Measurements from ENCODE around the gene CSNK2A1.
A peak's percentile ranks its signal among the peaks of the same experiment; 100 is the strongest.

CSNK2A1 gene

GRCh38 chr20:444117-444516 is 99.5 kb downstream of the CSNK2A1 start:
- Histone ChIP-seq H3K27me3 (replicated peaks; ENCODE audit: control insufficient read depth, insufficient read depth, low read length) (no peaks in the 10 kb centered on the region), H3K4me1 (ENCODE audit: control insufficient read depth, insufficient read depth, low read length) (peaks cover 28% of the 10 kb centered on the region), H3K4me3 (ENCODE audit: low read length) (no peak overlapping the region), H3K9me3 (ENCODE audit: control insufficient read depth, low read length) (no peaks in the 10 kb centered on the region), H3K9ac (ENCODE audit: low read length) (peak overlapping the region; percentile 7), H3K36me3 (ENCODE audit: control insufficient read depth, insufficient read depth, low read length, severe bottlenecking) (peaks cover 61% of the 10 kb centered on the region)
- no peak for DNase-seq (ENCODE audit: low read depth)

GRCh38 chr20:443223-443775 is 100.3 kb downstream of the CSNK2A1 start:
- no peak overlapping the region for H3K4me3 ChIP-seq (ENCODE audit: low read length)
- H3K9me3 ChIP-seq (ENCODE audit: control insufficient read depth, low read length) = no peaks in the 10 kb centered on the region
- H3K36me3 ChIP-seq (ENCODE audit: control insufficient read depth, insufficient read depth, low read length, severe bottlenecking) = peaks cover 69% of the 10 kb centered on the region
- H3K9ac ChIP-seq (ENCODE audit: low read length) = no peak overlapping the region
- peaks cover 28% of the 10 kb centered on the region for H3K4me1 ChIP-seq (ENCODE audit: control insufficient read depth, insufficient read depth, low read length)
- no peaks in the 10 kb centered on the region for H3K27me3 ChIP-seq (replicated peaks; ENCODE audit: control insufficient read depth, insufficient read depth, low read length)
- DNase-seq (ENCODE audit: low read depth) = no peak

GRCh38 chr20:440636-441035 is 103.0 kb downstream of the CSNK2A1 start:
- no peak overlapping the region for H3K4me3 ChIP-seq (ENCODE audit: low read length)
- no peaks in the 10 kb centered on the region for H3K9me3 ChIP-seq (ENCODE audit: control insufficient read depth, low read length)
- peaks cover 83% of the 10 kb centered on the region for H3K36me3 ChIP-seq (ENCODE audit: control insufficient read depth, insufficient read depth, low read length, severe bottlenecking)
- no peaks in the 10 kb centered on the region for H3K27me3 ChIP-seq (replicated peaks; ENCODE audit: control insufficient read depth, insufficient read depth, low read length)
- H3K9ac ChIP-seq (ENCODE audit: low read length) = no peak overlapping the region
- H3K4me1 ChIP-seq (ENCODE audit: control insufficient read depth, insufficient read depth, low read length) = peaks cover 23% of the 10 kb centered on the region
- DNase-seq (ENCODE audit: low read depth) = no peak

GRCh38 chr20:440148-440547 is 103.4 kb downstream of the CSNK2A1 start:
- H3K4me1 ChIP-seq (ENCODE audit: control insufficient read depth, insufficient read depth, low read length) = peaks cover 18% of the 10 kb centered on the region
- H3K9ac ChIP-seq (ENCODE audit: low read length) = no peak overlapping the region
- no peak for DNase-seq (ENCODE audit: low read depth)
- H3K36me3 ChIP-seq (ENCODE audit: control insufficient read depth, insufficient read depth, low read length, severe bottlenecking) = peaks cover 86% of the 10 kb centered on the region
- no peak overlapping the region for H3K4me3 ChIP-seq (ENCODE audit: low read length)
- no peaks in the 10 kb centered on the region for H3K27me3 ChIP-seq (replicated peaks; ENCODE audit: control insufficient read depth, insufficient read depth, low read length)
- H3K9me3 ChIP-seq (ENCODE audit: control insufficient read depth, low read length) = no peaks in the 10 kb centered on the region

GRCh38 chr20:438571-439469 is 104.8 kb downstream of the CSNK2A1 start:
- H3K9me3 ChIP-seq (ENCODE audit: control insufficient read depth, low read length) = no peaks in the 10 kb centered on the region
- peaks cover 5% of the 10 kb centered on the region for H3K4me1 ChIP-seq (ENCODE audit: control insufficient read depth, insufficient read depth, low read length)
- H3K9ac ChIP-seq (ENCODE audit: low read length) = no peak overlapping the region
- peaks cover 92% of the 10 kb centered on the region for H3K36me3 ChIP-seq (ENCODE audit: control insufficient read depth, insufficient read depth, low read length, severe bottlenecking)
- H3K27me3 ChIP-seq (replicated peaks; ENCODE audit: control insufficient read depth, insufficient read depth, low read length) = no peaks in the 10 kb centered on the region
- H3K4me3 ChIP-seq (ENCODE audit: low read length) = no peak overlapping the region
- no peak for DNase-seq (ENCODE audit: low read depth)

GRCh38 chr20:437787-438486 is 105.7 kb downstream of the CSNK2A1 start:
- no peak for DNase-seq (ENCODE audit: low read depth)
- Histone ChIP-seq H3K27me3 (replicated peaks; ENCODE audit: control insufficient read depth, insufficient read depth, low read length) (no peaks in the 10 kb centered on the region), H3K9ac (ENCODE audit: low read length) (no peak overlapping the region), H3K36me3 (ENCODE audit: control insufficient read depth, insufficient read depth, low read length, severe bottlenecking) (peaks cover 90% of the 10 kb centered on the region), H3K4me3 (ENCODE audit: low read length) (no peak overlapping the region), H3K9me3 (ENCODE audit: control insufficient read depth, low read length) (no peaks in the 10 kb centered on the region), H3K4me1 (ENCODE audit: control insufficient read depth, insufficient read depth, low read length) (no peaks in the 10 kb centered on the region)

GRCh38 chr20:436476-436875 is 107.1 kb downstream of the CSNK2A1 start:
- no peak for DNase-seq (ENCODE audit: low read depth)
- peaks cover 91% of the 10 kb centered on the region for H3K36me3 ChIP-seq (ENCODE audit: control insufficient read depth, insufficient read depth, low read length, severe bottlenecking)
- H3K27me3 ChIP-seq (replicated peaks; ENCODE audit: control insufficient read depth, insufficient read depth, low read length) = no peaks in the 10 kb centered on the region
- H3K9me3 ChIP-seq (ENCODE audit: control insufficient read depth, low read length) = no peaks in the 10 kb centered on the region
- no peak overlapping the region for H3K4me3 ChIP-seq (ENCODE audit: low read length)
- H3K4me1 ChIP-seq (ENCODE audit: control insufficient read depth, insufficient read depth, low read length) = no peaks in the 10 kb centered on the region
- H3K9ac ChIP-seq (ENCODE audit: low read length) = no peak overlapping the region

- no peak overlapping the region for H3K9ac ChIP-seq (ENCODE audit: low read length)
- DNase-seq (ENCODE audit: low read depth) = no peak
- H3K4me1 ChIP-seq (ENCODE audit: control insufficient read depth, insufficient read depth, low read length) = no peaks in the 10 kb centered on the region
- no peak overlapping the region for H3K4me3 ChIP-seq (ENCODE audit: low read length)
- no peaks in the 10 kb centered on the region for H3K9me3 ChIP-seq (ENCODE audit: control insufficient read depth, low read length)
- H3K27me3 ChIP-seq (replicated peaks; ENCODE audit: control insufficient read depth, insufficient read depth, low read length) = no peaks in the 10 kb centered on the region
- peaks cover 87% of the 10 kb centered on the region for H3K36me3 ChIP-seq (ENCODE audit: control insufficient read depth, insufficient read depth, low read length, severe bottlenecking)
Measured at GRCh38 chr20:435558-435957, 108.0 kb downstream of the CSNK2A1 start.

GRCh38 chr20:434661-435419 is 108.8 kb downstream of the CSNK2A1 start:
- Histone ChIP-seq H3K9me3 (ENCODE audit: control insufficient read depth, low read length) (no peaks in the 10 kb centered on the region), H3K27me3 (replicated peaks; ENCODE audit: control insufficient read depth, insufficient read depth, low read length) (no peaks in the 10 kb centered on the region), H3K4me3 (ENCODE audit: low read length) (no peak overlapping the region), H3K36me3 (ENCODE audit: control insufficient read depth, insufficient read depth, low read length, severe bottlenecking) (peaks cover 87% of the 10 kb centered on the region), H3K4me1 (ENCODE audit: control insufficient read depth, insufficient read depth, low read length) (no peaks in the 10 kb centered on the region), H3K9ac (ENCODE audit: low read length) (no peak overlapping the region)
- DNase-seq (ENCODE audit: low read depth) = no peak

- Histone ChIP-seq H3K4me3 (ENCODE audit: low read length) (no peak overlapping the region), H3K27me3 (replicated peaks; ENCODE audit: control insufficient read depth, insufficient read depth, low read length) (no peaks in the 10 kb centered on the region), H3K9ac (ENCODE audit: low read length) (no peak overlapping the region), H3K4me1 (ENCODE audit: control insufficient read depth, insufficient read depth, low read length) (no peaks in the 10 kb centered on the region), H3K9me3 (ENCODE audit: control insufficient read depth, low read length) (no peaks in the 10 kb centered on the region), H3K36me3 (ENCODE audit: control insufficient read depth, insufficient read depth, low read length, severe bottlenecking) (peaks cover 87% of the 10 kb centered on the region)
- no peak for DNase-seq (ENCODE audit: low read depth)
Measured at GRCh38 chr20:434221-434620, 109.4 kb downstream of the CSNK2A1 start.

Data from adipocyte (in vitro differentiated cells).